IPS-NIHi11 (cell line): ENCODE results near the gene SMARCB1.
"Not testable (repeated sequence)": the region's sequence is repeated elsewhere in the genome, so short reads cannot be mapped to it uniquely, and the experiment has no call there.

Experiments used
- DNase-seq: peaks from one replicate; pipeline ENCODE4 v3.0.0; 2012; ENCODE audit warnings: mixed read lengths, low spot score

SMARCB1 gene

GRCh38 chr22:23846081-23846469, 59.3 kb downstream of the SMARCB1 start:
- no peak for DNase-seq

- DNase-seq: no peak
Observed at GRCh38 chr22:23847310-23847920, 60.6 kb downstream of the SMARCB1 start.

GRCh38 chr22:23847991-23848864, 61.5 kb downstream of the SMARCB1 start:
- peak; percentile 45 for DNase-seq

GRCh38 chr22:23849009-23850006, 62.5 kb downstream of the SMARCB1 start:
- peak; percentile 93 for DNase-seq

- DNase-seq: no peak
Observed at GRCh38 chr22:23850136-23850611, 63.4 kb downstream of the SMARCB1 start.

- peak; percentile 37 for DNase-seq
Observed at GRCh38 chr22:23856721-23857605, 70.2 kb downstream of the SMARCB1 start.

GRCh38 chr22:23857606-23858483, 71.1 kb downstream of the SMARCB1 start, which contains the start of gene SLC2A11:
Gene SLC2A11 (plus strand): TSS chr22:23857875. CDS start chr22:23858000, 125 bp downstream.
- DNase-seq: peak; percentile 92

- DNase-seq: no peak
Observed at GRCh38 chr22:23858484-23858815, 71.7 kb downstream of the SMARCB1 start.

GRCh38 chr22:23859201-23859600, 72.4 kb downstream of the SMARCB1 start:
- no peak for DNase-seq

GRCh38 chr22:23860187-23860586, 73.4 kb downstream of the SMARCB1 start:
- DNase-seq: not testable (repeated sequence)

- peak; percentile 66 for DNase-seq
Observed at GRCh38 chr22:23862103-23862502, 75.3 kb downstream of the SMARCB1 start.

- not testable (repeated sequence) for DNase-seq
Observed at GRCh38 chr22:23864499-23865154, 77.9 kb downstream of the SMARCB1 start.

- DNase-seq: no peak
Observed at GRCh38 chr22:23868580-23868979, 81.8 kb downstream of the SMARCB1 start.

GRCh38 chr22:23874871-23875270, 88.1 kb downstream of the SMARCB1 start:
- DNase-seq: no peak

- DNase-seq: no peak
Observed at GRCh38 chr22:23875801-23876200, 89.0 kb downstream of the SMARCB1 start.

GRCh38 chr22:23877566-23877965, 90.8 kb downstream of the SMARCB1 start:
- no peak for DNase-seq

GRCh38 chr22:23878219-23878618, 91.5 kb downstream of the SMARCB1 start:
- DNase-seq: no peak

GRCh38 chr22:23882370-23882769, 95.6 kb downstream of the SMARCB1 start:
- DNase-seq: no peak

- DNase-seq: no peak
Observed at GRCh38 chr22:23883658-23884057, 96.9 kb downstream of the SMARCB1 start.
